ENCODE measurements around the gene MARCO.

- TF ChIP-seq GATA2 (IDR thresholded peaks at IDR 0.05; ENCODE audit: low read depth, low read length), result no peak
- TF ChIP-seq GATA3 (IDR thresholded peaks at IDR 0.05; ENCODE audit: low read depth, low read length), result no peak
Observed at GRCh38 chr2:118974103-118974993, 32.4 kb downstream of the MARCO start.

Data from SH-SY5Y (cell line).